AG04449 (cell line): ENCODE measurements around the gene CASP7.

Experiments used
- CTCF ChIA-PET: fragments of 350-600 bp; formaldehyde crosslinking; extraction: SDS; loops from one replicate; lab custom pipeline; 2021; ENCODE audit warnings: antibody characterized with exemption; lab: Yijun Ruan, JAX
- POLR2A ChIA-PET: fragments of 400-600, 350-600 bp; formaldehyde crosslinking; extraction: SDS; loops from one replicate; lab custom pipeline; 2020; ENCODE audit warnings: antibody characterized with exemption, inconsistent platforms; lab: Yijun Ruan, JAX
- DNase-seq: peaks from one replicate; pipeline ENCODE4 v3.0.0-alpha.2; 2010; ENCODE audit warnings: low read depth, low spot score
- H3K4me3 ChIP-seq: 2 replicates; pipeline ENCODE4 v1.5.1; 2011; ENCODE audit warnings: low read depth, mild to moderate bottlenecking, control low read depth, low read length
- CTCF ChIP-seq: IDR thresholded peaks from one replicate; pipeline ENCODE4 v1.5.1; 2011; ENCODE audit warnings: mild to moderate bottlenecking, moderate library complexity, low read length, control low read depth, inconsistent platforms; ENCODE audit not compliant: insufficient read depth; ENCODE audit errors: missing control alignments

Gene CASP7

DNA sequence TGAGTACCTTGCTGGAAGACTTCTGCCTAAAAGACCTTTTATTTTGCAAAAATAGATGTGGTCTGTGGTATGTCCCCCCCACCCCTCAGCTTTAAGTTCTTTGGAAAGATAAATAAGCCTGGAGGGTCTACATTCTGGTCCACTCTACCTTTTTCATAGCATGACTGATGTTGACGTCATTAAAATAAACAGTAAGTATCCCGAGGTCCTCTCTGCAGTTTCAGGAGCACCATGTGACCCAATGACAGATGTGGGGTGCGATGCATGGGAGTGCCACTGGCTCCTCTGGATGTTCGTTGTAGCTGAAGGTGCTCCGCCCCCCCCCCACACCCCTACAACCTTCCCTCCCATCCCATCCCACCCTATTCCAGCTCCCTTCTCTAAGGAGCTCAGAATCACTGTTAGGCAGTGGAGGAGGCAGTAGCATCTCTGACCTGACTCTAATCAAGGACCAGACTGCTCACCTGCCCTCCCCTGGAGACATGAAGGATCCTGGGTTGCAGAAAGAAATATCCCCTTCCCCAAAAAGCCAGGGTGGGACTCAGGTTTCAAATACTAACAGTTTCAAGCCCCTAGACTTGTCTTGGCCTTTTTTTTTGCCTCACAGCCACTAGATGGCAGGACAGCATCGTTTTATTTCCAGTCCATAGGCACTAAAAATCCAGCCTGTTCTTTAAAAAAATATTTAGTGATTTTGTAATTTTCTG lies 25.1 kb downstream of the CASP7 start:
- peak; percentile 63 for TF ChIP-seq CTCF
- POLR2A ChIA-PET, result no interaction called here
- CTCF ChIA-PET, result interaction anchor here (0.6 to 7.8 kb wide), 15 partner anchors 8 to 890 kb away, joined by 3 to 83 read pairs (median 3); no protein-coding TSS in a partner anchor
- H3K4me3 ChIP-seq, result no peak overlapping the region
- no peak for DNase-seq

DNA sequence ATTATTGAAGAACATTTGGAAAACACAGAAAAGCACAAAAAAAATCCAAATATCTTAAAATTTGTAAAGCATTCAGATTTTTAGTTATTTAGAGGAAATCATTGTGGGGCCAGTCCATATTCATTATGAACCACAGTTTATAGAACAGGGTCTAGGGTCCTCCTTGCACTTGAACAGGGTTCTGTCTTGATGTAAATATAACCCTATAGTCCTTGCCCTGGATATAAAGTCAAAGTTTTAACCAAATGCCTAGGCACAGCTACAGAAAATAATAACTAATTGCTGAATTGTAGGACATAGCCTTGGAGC lies 25.6 kb downstream of the CASP7 start:
- no peak for DNase-seq
- no peak overlapping the region for H3K4me3 ChIP-seq
- ChIA-PET POLR2A (no interaction called here), CTCF (interaction anchor here (0.9 to 7.8 kb wide), 10 partner anchors 8 to 405 kb away, joined by 3 to 83 read pairs (median 4); no protein-coding TSS in a partner anchor)
- TF ChIP-seq CTCF, result no peak

- no peak for TF ChIP-seq CTCF
- ChIA-PET POLR2A (no interaction called here), CTCF (interaction anchor here (0.8 to 7.8 kb wide), 5 partner anchors 15 to 396 kb away, joined by 3 to 83 read pairs (median 5); no protein-coding TSS in a partner anchor)
- DNase-seq, result no peak
- no peak overlapping the region for H3K4me3 ChIP-seq
Measured at GRCh38 chr10:113706623-113707022, 26.9 kb downstream of the CASP7 start.

- DNase-seq, result no peak
- H3K4me3 ChIP-seq, result no peak overlapping the region
- CTCF ChIA-PET, result interaction anchor here (1.2 to 7.8 kb wide), 2 partner anchors 10 to 394 kb away, joined by 4 to 83 read pairs; no protein-coding TSS in a partner anchor
- no peak for TF ChIP-seq CTCF
- POLR2A ChIA-PET, result no interaction called here
Measured at GRCh38 chr10:113708640-113709039, 28.9 kb downstream of the CASP7 start.

- no peak for TF ChIP-seq CTCF
- POLR2A ChIA-PET, result interaction anchor here (0.5 kb wide), 1 partner anchor 166 kb away, joined by 4 read pairs; no protein-coding TSS in a partner anchor
- CTCF ChIA-PET, result interaction anchor here (0.7 to 7.8 kb wide), 4 partner anchors 11 to 393 kb away, joined by 3 to 83 read pairs (median 4); no protein-coding TSS in a partner anchor
- DNase-seq, result peak; percentile 44
- no peak overlapping the region for H3K4me3 ChIP-seq
Measured at GRCh38 chr10:113709221-113709838, 29.6 kb downstream of the CASP7 start.

DNA sequence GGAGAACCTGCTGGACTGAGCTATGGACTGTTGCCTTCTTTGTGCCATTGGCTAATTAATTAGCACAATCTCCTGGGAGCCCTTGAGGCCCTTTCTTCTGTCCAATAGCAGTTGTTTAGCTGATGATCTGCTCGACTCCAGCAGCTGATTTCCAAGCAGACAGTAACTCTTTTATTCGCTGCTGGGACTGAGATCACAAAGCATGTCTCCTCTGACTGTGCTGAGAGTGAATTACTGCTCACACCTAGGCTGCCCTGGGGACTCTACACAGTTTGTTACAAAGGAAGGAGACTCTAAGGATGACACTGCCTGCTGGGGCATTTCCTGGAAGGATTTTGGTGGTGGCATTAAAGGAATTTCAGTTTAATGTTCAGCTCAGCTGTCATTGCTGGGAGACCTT lies 31.4 kb downstream of the CASP7 start:
- no peak overlapping the region for H3K4me3 ChIP-seq
- DNase-seq, result no peak
- ChIA-PET CTCF (interaction anchor here (0.7 to 7.8 kb wide), 2 partner anchors 234 to 391 kb away, joined by 3 to 83 read pairs; no protein-coding TSS in a partner anchor), POLR2A (no interaction called here)
- TF ChIP-seq CTCF, result no peak
